SK-N-SH treated with all-trans-retinoic acid at 6 μM for 48 hours (cell line): ENCODE measurements around the gene RECK.

Experiments used
- ATAC-seq: fragments of 200-7000 bp; cut with Tn5 transposase; 3 replicates; pipeline ENCODE4 v1.9.1; 2020; ENCODE audit warnings: mild to moderate bottlenecking, moderate library complexity
- BACH2 ChIP-seq: fragments of 250-450 bp; sonication (Bioruptor Pico); IDR thresholded peaks from 2 replicates; pipeline ENCODE4 v1.9.0; 2021; ENCODE audit warnings: mild to moderate bottlenecking, borderline replicate concordance
- CSDC2 ChIP-seq: fragments of 250-450 bp; sonication (Bioruptor Pico); IDR thresholded peaks from 2 replicates; pipeline ENCODE4 v1.5.0; 2020; ENCODE audit warnings: mild to moderate bottlenecking, moderate library complexity
- ESRRG ChIP-seq: fragments of 250-450 bp; sonication (Bioruptor Pico); IDR thresholded peaks from 2 replicates; pipeline ENCODE4 v1.6.1; 2021; ENCODE audit warnings: mild to moderate bottlenecking
- GLIS3 ChIP-seq: fragments of 250-450 bp; sonication (Bioruptor Pico); IDR thresholded peaks from 2 replicates; pipeline ENCODE4 v1.5.0; 2020; ENCODE audit warnings: mild to moderate bottlenecking, moderate library complexity
- PPARA ChIP-seq: fragments of 250-450 bp; sonication (Bioruptor Pico); IDR thresholded peaks from 2 replicates; pipeline ENCODE4 v1.5.0; 2020; ENCODE audit warnings: mild to moderate bottlenecking, borderline replicate concordance
- RARB ChIP-seq: fragments of 250-450 bp; sonication (Bioruptor Pico); IDR thresholded peaks from 2 replicates; pipeline ENCODE4 v1.8.0; 2021; ENCODE audit warnings: mild to moderate bottlenecking, moderate library complexity
- SNAI2 ChIP-seq: fragments of 250-450 bp; sonication (Bioruptor Pico); IDR thresholded peaks from 2 replicates; pipeline ENCODE4 v1.5.0; 2020; ENCODE audit warnings: mild to moderate bottlenecking, moderate library complexity
- TCF4 ChIP-seq: fragments of 250-450 bp; sonication (Bioruptor Pico); IDR thresholded peaks from 2 replicates; pipeline ENCODE4 v1.8.0; 2021; ENCODE audit warnings: mild to moderate bottlenecking, moderate library complexity, borderline replicate concordance
- TOX ChIP-seq: fragments of 250-450 bp; sonication (Bioruptor Pico); IDR thresholded peaks from 2 replicates; pipeline ENCODE4 v1.8.0; 2021; ENCODE audit warnings: mild to moderate bottlenecking, moderate library complexity, borderline replicate concordance
- ZC3H10 ChIP-seq: fragments of 250-450 bp; sonication (Bioruptor Pico); IDR thresholded peaks from 2 replicates; pipeline ENCODE4 v1.5.1; 2021; ENCODE audit warnings: mild to moderate bottlenecking, moderate library complexity
- ZFP3 ChIP-seq: fragments of 250-450 bp; sonication (Bioruptor Pico); IDR thresholded peaks from 2 replicates; pipeline ENCODE4 v1.5.0; 2020; ENCODE audit warnings: mild to moderate bottlenecking, moderate library complexity
- ZFP30 ChIP-seq: fragments of 450-650 bp; formaldehyde crosslinking; IDR thresholded peaks from 2 replicates; pipeline ENCODE4 v1.5.0; 2022; ENCODE audit warnings: mild to moderate bottlenecking, moderate library complexity
- ZNF565 ChIP-seq: fragments of 450-650 bp; formaldehyde crosslinking; conservative IDR thresholded peaks from 2 replicates; pipeline ENCODE4 v1.5.0; 2020; ENCODE audit warnings: low read depth, mild to moderate bottlenecking, moderate library complexity
- ZNF70 ChIP-seq: fragments of 450-650 bp; formaldehyde crosslinking; IDR thresholded peaks from 2 replicates; pipeline ENCODE4 v1.5.0; 2020; ENCODE audit warnings: mild to moderate bottlenecking, moderate library complexity
- ZNF8 ChIP-seq: fragments of 450-650 bp; formaldehyde crosslinking; IDR thresholded peaks from 2 replicates; pipeline ENCODE4 v1.5.0; 2020; ENCODE audit warnings: mild to moderate bottlenecking, moderate library complexity
- TF ChIP-seq, protein P1 (sequence below): fragments of 250-450 bp; sonication (Bioruptor Pico); IDR thresholded peaks from 2 replicates; pipeline ENCODE4 v1.5.0; 2020; ENCODE audit warnings: mild to moderate bottlenecking, moderate library complexity
- TF ChIP-seq, protein P2 (sequence below): fragments of 250-450 bp; sonication (Bioruptor Pico); IDR thresholded peaks from 2 replicates; pipeline ENCODE4 v1.5.1; 2021; ENCODE audit warnings: mild to moderate bottlenecking, moderate library complexity
- TF ChIP-seq, protein P3 (sequence below): fragments of 250-450 bp; sonication (Bioruptor Pico); IDR thresholded peaks from 2 replicates; pipeline ENCODE4 v1.8.0; 2021; ENCODE audit warnings: low read depth, mild to moderate bottlenecking, moderate library complexity, borderline replicate concordance
- TF ChIP-seq, protein P4 (sequence below): fragments of 250-450 bp; sonication (Bioruptor Pico); IDR thresholded peaks from 2 replicates; pipeline ENCODE4 v1.8.0; 2020; ENCODE audit warnings: mild to moderate bottlenecking, moderate library complexity, borderline replicate concordance
- TF ChIP-seq, protein P5 (sequence below): fragments of 250-450 bp; sonication (Bioruptor Pico); IDR thresholded peaks from 2 replicates; pipeline ENCODE4 v1.5.1; 2020; ENCODE audit warnings: low read depth, mild to moderate bottlenecking, moderate library complexity

Gene RECK

DNA sequence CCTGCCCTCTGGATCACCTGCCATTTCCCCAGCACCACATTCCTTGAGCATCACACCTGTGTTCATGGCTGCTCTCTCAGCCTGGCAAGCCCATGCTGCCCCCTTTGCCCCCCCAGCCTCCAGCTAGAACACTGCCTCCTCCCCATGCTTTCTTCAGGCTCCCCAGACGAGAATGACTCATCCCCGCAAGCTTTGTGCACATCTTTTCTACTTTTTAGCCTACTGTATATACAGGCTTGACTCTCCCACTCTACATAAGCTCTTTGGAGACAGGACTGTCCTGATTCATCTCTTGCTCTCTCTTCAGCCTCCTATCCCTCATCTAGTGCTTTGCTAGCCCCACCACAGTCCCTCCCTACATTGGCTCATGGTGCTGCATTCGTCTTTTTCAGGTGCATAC, 79.9 kb downstream of the RECK start:
- no peak for TF ChIP-seq GLIS3 (CRISPR knock-in tag)
- no peak for TF ChIP-seq ZNF8 (CRISPR knock-in tag)
- TF ChIP-seq ZNF565 = no peak
- ATAC-seq = no peak

DNA sequence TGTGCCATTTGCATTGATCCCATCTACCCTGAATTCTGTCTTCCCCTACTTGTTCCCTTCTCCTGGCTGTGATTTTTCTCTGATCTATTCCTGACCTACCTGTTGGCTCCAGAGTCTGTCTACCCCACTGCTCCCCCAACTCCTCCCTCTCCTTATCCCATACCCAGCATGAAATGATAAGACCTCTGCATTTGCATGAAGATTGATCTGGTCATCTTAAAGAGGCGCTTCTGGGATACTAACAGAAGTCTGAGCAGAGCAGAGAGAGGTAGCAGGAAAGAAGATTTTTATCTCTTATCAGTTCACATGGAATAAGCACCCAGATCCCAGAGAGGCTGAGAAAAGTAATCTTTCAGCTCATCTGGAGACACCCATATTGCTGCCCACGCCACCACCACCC, 81.5 kb downstream of the RECK start:
- ATAC-seq = no peak
- TF ChIP-seq ESRRG (CRISPR knock-in tag) (no peak), PPARA (CRISPR knock-in tag) (no peak), RARB (no peak)
- TF ChIP-seq, protein P1, sequence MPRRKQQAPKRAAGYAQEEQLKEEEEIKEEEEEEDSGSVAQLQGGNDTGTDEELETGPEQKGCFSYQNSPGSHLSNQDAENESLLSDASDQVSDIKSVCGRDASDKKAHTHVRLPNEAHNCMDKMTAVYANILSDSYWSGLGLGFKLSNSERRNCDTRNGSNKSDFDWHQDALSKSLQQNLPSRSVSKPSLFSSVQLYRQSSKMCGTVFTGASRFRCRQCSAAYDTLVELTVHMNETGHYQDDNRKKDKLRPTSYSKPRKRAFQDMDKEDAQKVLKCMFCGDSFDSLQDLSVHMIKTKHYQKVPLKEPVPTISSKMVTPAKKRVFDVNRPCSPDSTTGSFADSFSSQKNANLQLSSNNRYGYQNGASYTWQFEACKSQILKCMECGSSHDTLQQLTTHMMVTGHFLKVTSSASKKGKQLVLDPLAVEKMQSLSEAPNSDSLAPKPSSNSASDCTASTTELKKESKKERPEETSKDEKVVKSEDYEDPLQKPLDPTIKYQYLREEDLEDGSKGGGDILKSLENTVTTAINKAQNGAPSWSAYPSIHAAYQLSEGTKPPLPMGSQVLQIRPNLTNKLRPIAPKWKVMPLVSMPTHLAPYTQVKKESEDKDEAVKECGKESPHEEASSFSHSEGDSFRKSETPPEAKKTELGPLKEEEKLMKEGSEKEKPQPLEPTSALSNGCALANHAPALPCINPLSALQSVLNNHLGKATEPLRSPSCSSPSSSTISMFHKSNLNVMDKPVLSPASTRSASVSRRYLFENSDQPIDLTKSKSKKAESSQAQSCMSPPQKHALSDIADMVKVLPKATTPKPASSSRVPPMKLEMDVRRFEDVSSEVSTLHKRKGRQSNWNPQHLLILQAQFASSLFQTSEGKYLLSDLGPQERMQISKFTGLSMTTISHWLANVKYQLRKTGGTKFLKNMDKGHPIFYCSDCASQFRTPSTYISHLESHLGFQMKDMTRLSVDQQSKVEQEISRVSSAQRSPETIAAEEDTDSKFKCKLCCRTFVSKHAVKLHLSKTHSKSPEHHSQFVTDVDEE (CRISPR knock-in tag) = no peak

DNA sequence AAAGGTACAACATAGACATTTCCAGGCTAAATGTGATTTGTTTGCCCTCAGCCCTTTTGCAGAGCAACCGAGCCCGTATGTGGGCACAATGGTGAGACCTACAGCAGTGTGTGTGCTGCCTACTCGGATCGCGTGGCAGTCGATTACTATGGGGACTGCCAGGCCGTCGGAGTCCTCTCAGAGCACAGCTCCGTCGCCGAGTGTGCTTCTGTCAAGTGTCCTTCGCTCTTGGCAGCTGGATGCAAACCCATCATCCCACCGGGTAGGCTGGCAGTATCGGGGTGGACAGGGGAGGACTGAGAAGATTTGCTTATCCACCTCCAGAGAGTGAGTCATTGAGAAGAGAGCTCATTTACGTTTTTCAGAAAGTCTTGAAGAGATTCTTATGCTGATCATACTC, 82.0 kb downstream of the RECK start:
- no peak for TF ChIP-seq CSDC2 (CRISPR knock-in tag)
- no peak for TF ChIP-seq SNAI2 (CRISPR knock-in tag)
- TF ChIP-seq ZNF8 (CRISPR knock-in tag) = no peak
- TF ChIP-seq ZNF70 (CRISPR knock-in tag) = no peak
- TF ChIP-seq ZNF565 = no peak
- TF ChIP-seq GLIS3 (CRISPR knock-in tag) = no peak
- no peak for TF ChIP-seq ZFP3
- no peak for TF ChIP-seq BACH2
- no peak for TF ChIP-seq RARB
- no peak for TF ChIP-seq PPARA (CRISPR knock-in tag)
- TF ChIP-seq, protein P2, sequence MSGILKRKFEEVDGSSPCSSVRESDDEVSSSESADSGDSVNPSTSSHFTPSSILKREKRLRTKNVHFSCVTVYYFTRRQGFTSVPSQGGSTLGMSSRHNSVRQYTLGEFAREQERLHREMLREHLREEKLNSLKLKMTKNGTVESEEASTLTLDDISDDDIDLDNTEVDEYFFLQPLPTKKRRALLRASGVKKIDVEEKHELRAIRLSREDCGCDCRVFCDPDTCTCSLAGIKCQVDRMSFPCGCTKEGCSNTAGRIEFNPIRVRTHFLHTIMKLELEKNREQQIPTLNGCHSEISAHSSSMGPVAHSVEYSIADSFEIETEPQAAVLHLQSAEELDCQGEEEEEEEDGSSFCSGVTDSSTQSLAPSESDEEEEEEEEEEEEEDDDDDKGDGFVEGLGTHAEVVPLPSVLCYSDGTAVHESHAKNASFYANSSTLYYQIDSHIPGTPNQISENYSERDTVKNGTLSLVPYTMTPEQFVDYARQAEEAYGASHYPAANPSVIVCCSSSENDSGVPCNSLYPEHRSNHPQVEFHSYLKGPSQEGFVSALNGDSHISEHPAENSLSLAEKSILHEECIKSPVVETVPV (CRISPR knock-in tag) = no peak
- no peak for TF ChIP-seq TOX (CRISPR knock-in tag)
- TF ChIP-seq TCF4 (CRISPR knock-in tag) = no peak
- TF ChIP-seq ZC3H10 = no peak

DNA sequence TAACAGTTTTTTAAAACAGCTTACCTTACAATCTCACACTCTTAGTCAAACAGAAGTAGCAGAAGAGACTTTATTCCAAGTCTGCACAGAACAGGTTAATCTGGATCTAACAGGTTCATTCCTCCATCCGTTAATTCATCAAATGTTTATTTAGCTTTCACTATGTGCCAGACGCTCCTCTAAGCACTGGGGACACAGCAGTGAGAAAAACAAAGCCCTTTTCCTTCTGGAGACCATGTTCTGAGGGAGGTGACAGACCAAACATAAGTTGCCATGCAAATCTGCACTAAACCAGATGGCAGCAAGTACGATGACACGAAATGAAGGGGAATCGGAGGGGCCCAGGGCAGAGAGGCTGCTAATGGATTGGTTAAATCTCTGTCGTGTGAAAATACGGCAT, 82.8 kb downstream of the RECK start:
- TF ChIP-seq, protein P3, sequence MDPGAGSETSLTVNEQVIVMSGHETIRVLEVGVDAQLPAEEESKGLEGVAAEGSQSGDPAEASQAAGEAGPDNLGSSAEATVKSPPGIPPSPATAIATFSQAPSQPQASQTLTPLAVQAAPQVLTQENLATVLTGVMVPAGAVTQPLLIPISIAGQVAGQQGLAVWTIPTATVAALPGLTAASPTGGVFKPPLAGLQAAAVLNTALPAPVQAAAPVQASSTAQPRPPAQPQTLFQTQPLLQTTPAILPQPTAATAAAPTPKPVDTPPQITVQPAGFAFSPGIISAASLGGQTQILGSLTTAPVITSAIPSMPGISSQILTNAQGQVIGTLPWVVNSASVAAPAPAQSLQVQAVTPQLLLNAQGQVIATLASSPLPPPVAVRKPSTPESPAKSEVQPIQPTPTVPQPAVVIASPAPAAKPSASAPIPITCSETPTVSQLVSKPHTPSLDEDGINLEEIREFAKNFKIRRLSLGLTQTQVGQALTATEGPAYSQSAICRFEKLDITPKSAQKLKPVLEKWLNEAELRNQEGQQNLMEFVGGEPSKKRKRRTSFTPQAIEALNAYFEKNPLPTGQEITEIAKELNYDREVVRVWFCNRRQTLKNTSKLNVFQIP = no peak
- no peak for TF ChIP-seq ZC3H10
- TF ChIP-seq TOX (CRISPR knock-in tag) = no peak
- no peak for TF ChIP-seq ZFP30
- TF ChIP-seq TCF4 (CRISPR knock-in tag) = no peak
- TF ChIP-seq ZNF70 (CRISPR knock-in tag) = no peak
- TF ChIP-seq, protein P4, sequence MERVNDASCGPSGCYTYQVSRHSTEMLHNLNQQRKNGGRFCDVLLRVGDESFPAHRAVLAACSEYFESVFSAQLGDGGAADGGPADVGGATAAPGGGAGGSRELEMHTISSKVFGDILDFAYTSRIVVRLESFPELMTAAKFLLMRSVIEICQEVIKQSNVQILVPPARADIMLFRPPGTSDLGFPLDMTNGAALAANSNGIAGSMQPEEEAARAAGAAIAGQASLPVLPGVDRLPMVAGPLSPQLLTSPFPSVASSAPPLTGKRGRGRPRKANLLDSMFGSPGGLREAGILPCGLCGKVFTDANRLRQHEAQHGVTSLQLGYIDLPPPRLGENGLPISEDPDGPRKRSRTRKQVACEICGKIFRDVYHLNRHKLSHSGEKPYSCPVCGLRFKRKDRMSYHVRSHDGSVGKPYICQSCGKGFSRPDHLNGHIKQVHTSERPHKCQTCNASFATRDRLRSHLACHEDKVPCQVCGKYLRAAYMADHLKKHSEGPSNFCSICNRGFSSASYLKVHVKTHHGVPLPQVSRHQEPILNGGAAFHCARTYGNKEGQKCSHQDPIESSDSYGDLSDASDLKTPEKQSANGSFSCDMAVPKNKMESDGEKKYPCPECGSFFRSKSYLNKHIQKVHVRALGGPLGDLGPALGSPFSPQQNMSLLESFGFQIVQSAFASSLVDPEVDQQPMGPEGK (CRISPR knock-in tag) = no peak
- TF ChIP-seq, protein P2 (CRISPR knock-in tag) = no peak
- TF ChIP-seq, protein P5, sequence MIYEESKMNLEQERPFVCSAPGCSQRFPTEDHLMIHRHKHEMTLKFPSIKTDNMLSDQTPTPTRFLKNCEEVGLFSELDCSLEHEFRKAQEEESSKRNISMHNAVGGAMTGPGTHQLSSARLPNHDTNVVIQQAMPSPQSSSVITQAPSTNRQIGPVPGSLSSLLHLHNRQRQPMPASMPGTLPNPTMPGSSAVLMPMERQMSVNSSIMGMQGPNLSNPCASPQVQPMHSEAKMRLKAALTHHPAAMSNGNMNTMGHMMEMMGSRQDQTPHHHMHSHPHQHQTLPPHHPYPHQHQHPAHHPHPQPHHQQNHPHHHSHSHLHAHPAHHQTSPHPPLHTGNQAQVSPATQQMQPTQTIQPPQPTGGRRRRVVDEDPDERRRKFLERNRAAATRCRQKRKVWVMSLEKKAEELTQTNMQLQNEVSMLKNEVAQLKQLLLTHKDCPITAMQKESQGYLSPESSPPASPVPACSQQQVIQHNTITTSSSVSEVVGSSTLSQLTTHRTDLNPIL (CRISPR knock-in tag) = no peak
- no peak for ATAC-seq

More for the DNA sequence above, 82.0 kb downstream of the RECK start:
- ATAC-seq = no peak
